Prostate gland (tissue), 2 donors: ENCODE measurements around the gene LILRB4. TPM values are rescaled to one million over a fixed set of nuclear protein-coding genes. Genes with fewer than 3 reads are reported as not detected.
"Not testable (repeated sequence)": the region's sequence is repeated elsewhere in the genome, so short reads cannot be mapped to it uniquely, and the experiment has no call there.

ENCODE experiments used
- DNase-seq: peaks from one replicate; pipeline ENCODE4 v3.0.0-alpha.2; 2019; ENCODE audit warnings: low spot score
- H3K27ac ChIP-seq, 2 donors: fragments of 200-600 bp; sonication (generic); 2 replicates each; pipeline ENCODE4 v1.5.1; 2017 to 2019
- H3K27me3 ChIP-seq: fragments of 200-600 bp; sonication (generic); replicated peaks from 2 replicates; pipeline ENCODE4 v1.5.1; 2019; ENCODE audit not compliant: insufficient read depth
- H3K36me3 ChIP-seq, 2 donors: fragments of 200-600 bp; sonication (generic); 1 replicate in 1 of 2; 2 replicates in 1 of 2; pipeline versions ENCODE4 v1.5.1 to v1.8.1; 2017 to 2019
- H3K4me1 ChIP-seq: fragments of 200-600 bp; sonication (generic); replicated peaks from 2 replicates; pipeline ENCODE4 v1.5.1; 2019
- H3K4me3 ChIP-seq, 2 donors: fragments of 200-600 bp; sonication (generic); 2 replicates each; pipeline ENCODE4 v1.5.1; 2017 to 2019
- H3K9me3 ChIP-seq: fragments of 200-600 bp; sonication (generic); 2 replicates; pipeline ENCODE4 v1.5.1; 2017
- POLR2A ChIP-seq: fragments of 450-650 bp; IDR thresholded peaks from one replicate; pipeline ENCODE4 v1.6.1; 2016; ENCODE audit warnings: antibody characterized with exemption, mild to moderate bottlenecking
- POLR2AphosphoS5 ChIP-seq: sonication (generic); formaldehyde crosslinking; IDR thresholded peaks from one replicate; pipeline ENCODE4 v1.6.1; 2017; ENCODE audit warnings: antibody characterized with exemption
- WGBS: methylation state at CpG from one replicate; pipeline ENCODE4 v1.1.5; 2018; 5-methylcytosine and 5-hydroxymethylcytosine counted together
- intact Hi-C: fragments of 100-400 bp; cut with DNase I; formaldehyde crosslinking; loops from one replicate; pipeline ENCODE4 v1.14.2; 2022
- total RNA-seq, 2 donors: library from RNA; depleted of rRNA; stranded (reverse); fragments of >200 nt; gene quantifications; one replicate each; pipeline ENCODE4 v1.1.0, GENCODE V29; 2016
- TF ChIP-seq, protein P1 (sequence below), 4 experiments: fragments of 200-600 bp in 2 of 4; fragments of 450-650 bp in 2 of 4; sonication (generic) in 2 of 4; IDR thresholded peaks; 1 replicate in 3 of 4; 2 replicates in 1 of 4; pipeline ENCODE4 v1.5.1; 2016 to 2019; ENCODE audit warnings: antibody characterized with exemption in 4 of 4, mild to moderate bottlenecking in 2 of 4, moderate library complexity in 2 of 4

The LILRB4 gene
- total RNA-seq, 2 donors from 2014 or later = 1.6 to 5.7 TPM

GRCh38 chr19:54676210-54676834 lies 13.5 kb downstream of the LILRB4 start:
- TF ChIP-seq, protein P1, sequence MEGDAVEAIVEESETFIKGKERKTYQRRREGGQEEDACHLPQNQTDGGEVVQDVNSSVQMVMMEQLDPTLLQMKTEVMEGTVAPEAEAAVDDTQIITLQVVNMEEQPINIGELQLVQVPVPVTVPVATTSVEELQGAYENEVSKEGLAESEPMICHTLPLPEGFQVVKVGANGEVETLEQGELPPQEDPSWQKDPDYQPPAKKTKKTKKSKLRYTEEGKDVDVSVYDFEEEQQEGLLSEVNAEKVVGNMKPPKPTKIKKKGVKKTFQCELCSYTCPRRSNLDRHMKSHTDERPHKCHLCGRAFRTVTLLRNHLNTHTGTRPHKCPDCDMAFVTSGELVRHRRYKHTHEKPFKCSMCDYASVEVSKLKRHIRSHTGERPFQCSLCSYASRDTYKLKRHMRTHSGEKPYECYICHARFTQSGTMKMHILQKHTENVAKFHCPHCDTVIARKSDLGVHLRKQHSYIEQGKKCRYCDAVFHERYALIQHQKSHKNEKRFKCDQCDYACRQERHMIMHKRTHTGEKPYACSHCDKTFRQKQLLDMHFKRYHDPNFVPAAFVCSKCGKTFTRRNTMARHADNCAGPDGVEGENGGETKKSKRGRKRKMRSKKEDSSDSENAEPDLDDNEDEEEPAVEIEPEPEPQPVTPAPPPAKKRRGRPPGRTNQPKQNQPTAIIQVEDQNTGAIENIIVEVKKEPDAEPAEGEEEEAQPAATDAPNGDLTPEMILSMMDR (IDR thresholded peaks at IDR 0.05) = peak; percentile 55 to 77 (median 63)
- intact Hi-C loops = loop anchor here (10.0 kb wide), 1 partner anchor 192 kb away; no protein-coding TSS in a partner anchor

DNA sequence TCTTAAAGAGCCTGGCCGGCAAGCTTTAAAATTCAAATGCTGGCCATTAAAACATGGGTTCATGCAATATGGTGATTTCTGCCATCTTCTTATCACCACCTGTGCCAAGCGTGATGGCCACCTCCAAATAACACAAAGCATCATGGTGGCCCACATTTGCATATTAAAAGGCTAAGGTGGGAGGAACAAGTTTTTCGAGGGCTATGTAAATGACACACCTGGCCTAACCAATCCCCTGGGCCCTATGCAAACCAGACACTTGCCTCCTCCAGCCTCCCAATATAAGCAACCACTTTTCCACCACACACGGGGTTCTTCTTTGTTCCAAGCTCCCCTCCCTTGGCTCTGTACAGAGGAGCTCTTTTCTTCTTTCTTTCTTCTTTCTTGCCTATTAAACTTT lies 14.4 kb downstream of the LILRB4 start:
- Histone ChIP-seq H3K27me3 (no peaks in the 10 kb centered on the region), H3K4me3 (no peak overlapping the region), H3K4me1 (no peaks in the 10 kb centered on the region), H3K36me3 (no peaks in the 10 kb centered on the region), H3K9me3 (no peaks in the 10 kb centered on the region), H3K27ac (no peak overlapping the region)
- WGBS = 47% methylated on average over 4 of the region's 4 CpGs
- no peak for DNase-seq
- no peak for TF ChIP-seq POLR2AphosphoS5
- TF ChIP-seq, protein P1 (IDR thresholded peaks at IDR 0.05) = no peak
- intact Hi-C loops = loop anchor here (10.0 kb wide), 1 partner anchor 192 kb away; no protein-coding TSS in a partner anchor

More at GRCh38 chr19:54676210-54676834, 13.5 kb downstream of the LILRB4 start:
- WGBS = 22% methylated on average over 10 of the region's 10 CpGs
- peak; percentile 28 for DNase-seq
- not testable (repeated sequence) for H3K36me3 ChIP-seq, H3K4me1 ChIP-seq, H3K9me3 ChIP-seq, H3K4me3 ChIP-seq, H3K27me3 ChIP-seq, H3K27ac ChIP-seq

GRCh38 chr19:54681596-54681995 lies 18.8 kb downstream of the LILRB4 start:
- intact Hi-C loops, H3K27me3 ChIP-seq, H3K9me3 ChIP-seq, H3K4me1 ChIP-seq, H3K36me3 ChIP-seq, DNase-seq, H3K27ac ChIP-seq, H3K4me3 ChIP-seq: not testable (repeated sequence)
- 76% methylated on average over 12 of the region's 12 CpGs for WGBS

GRCh38 chr19:54682306-54682856 lies 19.6 kb downstream of the LILRB4 start:
- Histone ChIP-seq H3K4me3 (no peak overlapping the region), H3K4me1 (no peaks in the 10 kb centered on the region), H3K27me3 (peaks cover 3% of the 10 kb centered on the region), H3K27ac (no peak overlapping the region), H3K9me3 (no peaks in the 10 kb centered on the region), H3K36me3 (no peaks in the 10 kb centered on the region)
- no peak for DNase-seq
- WGBS = 62% methylated on average over 7 of the region's 7 CpGs
- TF ChIP-seq POLR2AphosphoS5 = no peak
- TF ChIP-seq, protein P1 (IDR thresholded peaks at IDR 0.05) = no peak
- TF ChIP-seq POLR2A = no peak
- intact Hi-C loops = loop anchor here (2.0 kb wide), 1 partner anchor 56 kb away; the partner anchor contains the start of gene KIR2DL3

- intact Hi-C loops = no loop called here
These were observed 21.7 kb downstream of the LILRB4 start for GRCh38 chr19:54684527-54684926.

More at GRCh38 chr19:54684527-54684926, 21.7 kb downstream of the LILRB4 start:
- no peaks in the 10 kb centered on the region for H3K36me3 ChIP-seq
- WGBS = 30% methylated on average over 3 of the region's 3 CpGs
- no peak overlapping the region for H3K27ac ChIP-seq
- H3K4me3 ChIP-seq = no peak overlapping the region
- H3K4me1 ChIP-seq = no peaks in the 10 kb centered on the region
- peaks cover 3% of the 10 kb centered on the region for H3K27me3 ChIP-seq
- TF ChIP-seq, protein P1 (IDR thresholded peaks at IDR 0.05) = no peak
- TF ChIP-seq POLR2AphosphoS5 = no peak
- TF ChIP-seq POLR2A = no peak
- no peaks in the 10 kb centered on the region for H3K9me3 ChIP-seq
- no peak for DNase-seq
